Right cardiac atrium (tissue), 5 donors: Measurements from ENCODE around the gene RGS14. TPM values are rescaled to one million over a fixed set of nuclear protein-coding genes. Genes with fewer than 3 reads are reported as not detected.
"Not testable (repeated sequence)": the region's sequence is repeated elsewhere in the genome, so short reads cannot be mapped to it uniquely, and the experiment has no call there.

Experiments used
- ATAC-seq, 2 donors: fragments of 200-7000 bp; cut with Tn5 transposase; one replicate each; pipeline versions ENCODE4 v1.8.0 to v1.9.1; 2020; ENCODE audit warnings: moderate library complexity in 2 of 2, mild to moderate bottlenecking in 1 of 2
- DNase-seq, 3 donors: peaks; one replicate each; pipeline ENCODE4 v3.0.0-alpha.2; 2020
- H3K27ac ChIP-seq: one replicate; pipeline ENCODE4 v1.5.1; 2013; ENCODE audit warnings: mild to moderate bottlenecking, low read length, control low read depth, moderate library complexity
- H3K27me3 ChIP-seq: one replicate; pipeline ENCODE4 v1.6.1; 2013; ENCODE audit not compliant: control insufficient read depth, insufficient read depth
- H3K4me1 ChIP-seq: one replicate; pipeline ENCODE4 v1.6.1; 2013; ENCODE audit warnings: low read length; ENCODE audit not compliant: control insufficient read depth, insufficient read depth
- H3K4me3 ChIP-seq: one replicate; pipeline ENCODE4 v1.5.1; 2013; ENCODE audit warnings: low read length, control low read depth
- H3K9me3 ChIP-seq: one replicate; pipeline ENCODE4 v1.6.1; 2013; ENCODE audit warnings: low read length; ENCODE audit not compliant: control insufficient read depth
- WGBS: extraction: QIAGEN DNeasy Blood & Tissue Kit; methylation state at CpG from one replicate; pipeline ENCODE4 v1.1.7; 2013; 5-methylcytosine and 5-hydroxymethylcytosine counted together
- intact Hi-C, 4 donors: fragments of 100-400 bp; cut with DNase I; formaldehyde crosslinking; loops; one replicate each; pipeline versions ENCODE4 v1.11.0 to v1.14.0; 2022 to 2023
- polyA plus RNA-seq: library from polyadenylated mRNA; stranded (reverse); fragments of 200-250 nt; gene quantifications from one replicate; pipeline ENCODE4 v1.2.3, GENCODE V29; 2013
- total RNA-seq, 4 donors: library from RNA; stranded (reverse); fragmentation: NEBNext Ultra II Directional; extraction: Animal tissue kit (Norgen Biotek cat#: 25700); gene quantifications; one replicate each; pipeline ENCODE4 v1.2.1, GENCODE V29; 2021
- donor health status: healthy with polysubstance abuse.
- donor health status: DM: no; HTN: yes; CAD: no.
- donor health status: DM: no; HTN: no; CAD: no.
- donor health status: DM: no; HTN: yes; CAD: no; lungs with severe emphysema.
- donor health status: DM: yes; HTN: yes; CAD: no.

RGS14 gene
- total and polyA plus RNA-seq, 5 donors, result 3.8 to 5.1 (median 4.2) TPM

DNA sequence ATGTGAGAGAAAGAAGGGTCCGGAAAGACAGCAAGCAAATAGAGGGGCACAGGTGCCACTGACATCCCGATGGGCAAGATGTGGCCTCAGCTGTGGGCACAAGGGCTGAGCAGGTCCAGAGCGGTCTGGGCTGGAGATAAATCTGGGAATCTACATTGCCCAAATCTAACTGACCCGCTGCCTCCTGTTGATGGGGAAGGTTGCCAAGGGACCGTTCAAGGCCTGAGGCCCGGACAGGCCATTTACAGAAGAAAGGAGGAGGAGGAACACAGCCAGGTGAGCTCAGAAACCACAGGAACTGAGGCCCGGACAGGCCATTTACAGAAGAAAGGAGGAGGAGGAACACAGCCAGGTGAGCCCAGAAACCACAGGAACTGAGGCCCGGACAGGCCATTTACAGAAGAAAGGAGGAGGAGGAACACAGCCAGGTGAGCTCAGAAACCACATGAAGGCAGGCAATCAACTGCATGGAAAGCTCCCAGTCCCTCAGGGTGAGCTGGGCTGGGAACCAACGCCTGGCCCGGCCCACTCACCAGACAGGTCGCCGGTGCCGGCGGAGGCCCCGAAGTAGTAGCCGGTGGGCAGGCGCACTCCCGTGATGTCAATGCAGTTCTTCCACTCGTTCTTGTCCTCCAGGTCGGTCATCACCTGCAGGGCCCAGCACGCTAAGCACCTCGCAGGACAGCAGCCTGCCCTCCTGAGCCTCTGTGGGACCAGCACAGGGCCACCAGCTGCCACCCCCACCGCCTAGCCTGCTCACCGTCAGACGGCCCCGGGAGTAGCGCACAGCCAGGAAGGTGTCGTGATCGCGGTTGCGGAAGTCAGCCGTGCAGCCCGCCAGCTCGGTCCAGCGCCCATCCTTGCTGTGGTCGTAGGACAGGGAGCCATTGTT, 20.9 kb upstream of the RGS14 start:
- 94% methylated on average over 36 of the region's 36 CpGs for WGBS
- peak in 1 of 3 donors; percentile 37 for DNase-seq
- intact Hi-C loops, result no loop called here
- Histone ChIP-seq H3K27ac (no peak overlapping the region), H3K4me3 (no peak overlapping the region), H3K4me1 (no peaks in the 10 kb centered on the region), H3K9me3 (no peaks in the 10 kb centered on the region), H3K27me3 (no peaks in the 10 kb centered on the region)
- ATAC-seq, result no peak

DNA sequence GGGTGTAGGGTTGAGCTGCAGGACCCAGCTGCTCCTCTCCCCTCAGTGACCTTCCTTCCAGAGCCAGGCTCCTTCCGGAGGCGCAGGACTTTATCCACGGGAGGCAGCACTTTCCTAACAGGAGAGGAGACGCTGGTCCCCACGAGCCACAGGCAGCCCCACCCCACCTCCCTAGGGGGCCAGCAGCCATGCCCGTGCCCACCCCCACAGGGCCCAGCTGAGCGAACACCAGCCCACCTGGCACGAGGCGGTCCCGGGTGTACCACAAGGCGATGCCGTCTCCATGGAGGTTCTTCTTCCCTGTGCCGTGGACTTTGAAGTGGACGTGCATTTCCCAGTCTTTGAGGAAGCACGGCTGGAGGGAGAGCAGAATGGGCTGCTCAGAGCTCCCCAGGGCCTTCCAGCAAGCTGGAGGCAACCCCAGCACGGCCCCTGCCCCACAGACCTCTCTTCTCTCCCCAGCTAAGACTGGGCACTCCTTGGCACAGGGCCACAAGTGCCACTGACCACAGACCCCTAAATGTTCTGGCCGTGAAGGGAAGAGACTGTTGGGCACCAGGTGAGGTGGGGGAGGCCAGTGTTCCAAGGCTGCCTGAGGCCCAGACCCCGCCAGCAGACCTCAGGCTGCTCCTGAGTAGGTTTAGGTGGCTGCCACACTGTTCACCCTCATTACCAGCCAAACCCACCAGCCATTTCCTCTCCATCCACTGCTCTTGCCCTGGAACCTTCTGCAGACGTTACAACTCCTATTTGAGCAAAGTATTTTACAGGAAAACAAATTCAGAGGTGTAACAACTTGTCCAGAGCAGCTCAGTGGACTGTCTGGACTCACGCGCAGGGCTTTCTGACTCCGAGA, 19.2 kb upstream of the RGS14 start:
- no peaks in the 10 kb centered on the region for H3K9me3 ChIP-seq
- H3K27ac ChIP-seq, result no peak overlapping the region
- WGBS, result 85% methylated on average over 22 of the region's 22 CpGs
- DNase-seq (peak in 1 of 3 donors; percentile 48), ATAC-seq (peak in 1 of 2 donors; percentile 19)
- no peak overlapping the region for H3K4me3 ChIP-seq
- intact Hi-C loops, result no loop called here
- no peaks in the 10 kb centered on the region for H3K27me3 ChIP-seq
- no peaks in the 10 kb centered on the region for H3K4me1 ChIP-seq

DNA sequence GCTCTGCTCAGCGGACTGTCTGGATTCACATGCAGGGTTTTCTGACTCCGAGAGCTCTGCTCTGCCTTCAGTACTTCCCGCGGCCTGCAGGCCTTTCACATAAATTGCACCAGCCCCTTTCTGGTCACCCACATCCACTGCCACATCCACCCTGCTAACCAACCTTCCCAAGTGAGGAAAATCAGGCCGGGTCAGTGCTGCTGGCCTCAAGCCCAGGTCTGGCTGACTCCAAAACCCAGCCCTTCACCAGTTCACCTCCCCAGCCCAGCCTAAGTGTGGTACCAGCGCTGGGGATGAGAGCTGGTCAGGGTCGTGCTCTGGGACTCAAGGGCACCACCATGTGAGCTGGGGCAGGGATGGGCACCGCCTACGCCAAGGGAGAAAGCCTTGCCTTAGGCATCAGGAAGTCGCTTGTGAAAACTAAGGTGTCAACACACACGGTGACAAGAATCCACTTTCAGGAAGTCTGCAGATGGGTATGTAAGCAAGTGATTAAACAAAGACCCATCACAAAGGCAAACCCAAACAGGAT, 18.6 kb upstream of the RGS14 start:
- H3K27ac ChIP-seq, result no peak overlapping the region
- peak in 1 of 3 donors; percentile 32 for DNase-seq
- 74% methylated on average over 11 of the region's 11 CpGs for WGBS
- H3K4me3 ChIP-seq, result no peak overlapping the region
- no peak for ATAC-seq
- intact Hi-C loops, result no loop called here
- no peaks in the 10 kb centered on the region for H3K4me1 ChIP-seq
- H3K9me3 ChIP-seq, result no peaks in the 10 kb centered on the region
- H3K27me3 ChIP-seq, result no peaks in the 10 kb centered on the region

DNA sequence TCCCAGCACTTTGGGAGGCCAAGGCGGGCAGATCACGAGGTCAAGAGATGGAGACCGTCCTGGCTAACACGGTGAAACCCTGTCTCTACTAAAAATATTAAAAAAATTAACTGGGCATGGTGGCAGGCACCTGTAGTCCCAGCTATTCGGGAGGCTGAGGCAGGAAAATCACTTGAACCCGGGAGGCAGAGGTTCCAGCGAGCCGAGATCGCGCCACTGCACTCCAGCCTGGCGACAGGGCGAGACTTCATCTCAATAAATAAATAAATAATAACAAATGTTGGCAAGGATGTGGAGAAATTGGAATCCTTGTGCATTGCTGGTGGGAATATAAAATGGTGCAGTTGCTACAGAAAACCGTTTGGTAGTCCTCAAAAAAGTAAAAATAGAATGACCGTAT, 14.7 kb upstream of the RGS14 start:
- H3K4me3 ChIP-seq, H3K27me3 ChIP-seq, intact Hi-C loops, H3K4me1 ChIP-seq, ATAC-seq, H3K9me3 ChIP-seq, H3K27ac ChIP-seq: not testable (repeated sequence)
- 92% methylated on average over 14 of the region's 14 CpGs for WGBS
- peak in 1 of 3 donors; percentile 10 for DNase-seq

DNA sequence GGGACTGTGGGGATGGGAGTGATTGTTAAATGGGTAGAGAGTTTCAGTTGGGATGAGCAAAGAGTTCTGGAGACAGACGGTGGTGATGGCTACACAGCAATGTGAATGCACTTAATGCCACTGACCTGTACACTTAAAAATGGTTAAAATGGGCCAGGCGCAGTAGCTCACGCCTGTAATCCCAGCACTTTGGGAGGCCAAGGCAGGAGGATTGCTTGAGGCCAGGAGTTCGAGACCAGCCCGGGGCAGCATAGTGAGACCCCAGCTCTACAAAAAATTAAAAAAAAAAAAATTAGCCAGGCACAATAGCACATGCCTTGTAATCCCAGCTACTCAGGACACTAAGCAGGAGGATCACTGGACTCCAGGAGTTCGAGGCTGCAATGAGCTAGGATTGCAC, 13.9 kb upstream of the RGS14 start:
- DNase-seq (no peak), ATAC-seq (no peak)
- intact Hi-C loops, result no loop called here
- Histone ChIP-seq H3K27ac (no peak overlapping the region), H3K27me3 (no peaks in the 10 kb centered on the region), H3K9me3 (no peaks in the 10 kb centered on the region), H3K4me1 (no peaks in the 10 kb centered on the region), H3K4me3 (no peak overlapping the region)
- WGBS, result 98% methylated on average over 6 of the region's 6 CpGs

DNA sequence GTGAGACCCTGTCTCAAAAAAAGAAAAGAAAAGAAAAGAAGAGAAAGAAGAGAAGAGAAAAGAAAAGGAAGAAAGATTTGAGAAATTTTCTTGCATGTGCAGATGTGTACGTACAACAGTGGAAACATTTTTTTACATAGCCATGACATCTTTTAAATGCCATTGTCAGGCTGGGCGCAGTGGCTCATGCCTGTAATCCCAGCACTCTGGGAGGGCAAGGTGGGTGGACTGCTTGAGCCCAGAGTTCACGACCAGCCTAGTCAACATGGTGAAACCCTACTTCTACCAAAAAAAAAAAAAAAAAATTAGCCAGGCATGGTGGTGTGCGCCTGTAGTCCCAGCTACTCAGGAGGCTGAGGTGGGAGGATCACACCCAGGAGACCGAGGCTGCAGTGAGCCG, 12.8 kb upstream of the RGS14 start:
- Histone ChIP-seq H3K27ac (no peak overlapping the region), H3K27me3 (no peaks in the 10 kb centered on the region), H3K9me3 (no peaks in the 10 kb centered on the region), H3K4me1 (no peaks in the 10 kb centered on the region), H3K4me3 (no peak overlapping the region)
- DNase-seq, result no peak
- no peak for ATAC-seq
- WGBS, result 95% methylated on average over 6 of the region's 6 CpGs
- intact Hi-C loops, result no loop called here

DNA sequence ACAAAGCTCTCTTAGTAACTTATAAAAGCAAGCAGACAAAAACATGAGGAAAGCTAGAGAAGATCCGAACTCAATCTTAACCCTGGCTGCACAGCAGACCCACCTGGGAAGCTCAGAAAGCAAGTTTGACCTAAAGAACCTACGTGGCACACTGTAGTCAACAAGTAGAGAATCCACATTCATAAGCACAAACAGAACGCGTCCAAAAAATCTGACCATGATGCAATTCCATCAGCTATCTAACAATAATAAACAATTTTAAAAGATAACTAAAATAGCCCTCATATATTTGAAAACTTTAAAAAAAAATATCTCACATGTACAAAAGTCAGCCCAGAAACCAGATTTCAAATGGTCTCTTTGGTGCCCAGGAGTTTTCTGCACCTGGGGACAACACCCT, 10.9 kb upstream of the RGS14 start:
- no peak for DNase-seq
- 71% methylated on average over 4 of the region's 4 CpGs for WGBS
- intact Hi-C loops, result no loop called here
- H3K4me3 ChIP-seq, result no peak overlapping the region
- H3K9me3 ChIP-seq, result no peaks in the 10 kb centered on the region
- H3K27ac ChIP-seq, result no peak overlapping the region
- H3K27me3 ChIP-seq, result no peaks in the 10 kb centered on the region
- no peaks in the 10 kb centered on the region for H3K4me1 ChIP-seq
- ATAC-seq, result no peak

DNA sequence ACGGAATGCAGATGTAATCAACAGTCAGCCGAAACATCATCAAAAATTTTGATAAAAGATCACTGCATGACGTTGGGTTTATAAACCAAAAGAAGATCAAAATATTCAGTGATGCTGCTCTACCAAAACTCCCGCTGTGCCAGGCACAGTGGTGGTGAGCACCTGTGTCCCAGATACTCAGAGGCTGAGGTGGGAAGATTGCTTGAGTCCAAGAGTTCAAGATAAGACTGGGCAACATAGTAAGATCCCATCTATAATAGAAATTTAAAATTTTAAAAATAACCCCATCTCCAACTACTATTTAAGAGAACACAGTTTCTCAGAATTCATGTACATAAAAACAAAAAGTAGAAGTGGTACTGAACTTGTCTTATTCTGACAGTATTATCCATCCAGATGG, 10.0 kb upstream of the RGS14 start:
- Histone ChIP-seq H3K9me3 (no peaks in the 10 kb centered on the region), H3K4me3 (no peak overlapping the region), H3K27me3 (no peaks in the 10 kb centered on the region), H3K4me1 (no peaks in the 10 kb centered on the region), H3K27ac (no peak overlapping the region)
- DNase-seq, result no peak
- no peak for ATAC-seq
- WGBS, result 87% methylated on average over 4 of the region's 4 CpGs
- intact Hi-C loops, result no loop called here

DNA sequence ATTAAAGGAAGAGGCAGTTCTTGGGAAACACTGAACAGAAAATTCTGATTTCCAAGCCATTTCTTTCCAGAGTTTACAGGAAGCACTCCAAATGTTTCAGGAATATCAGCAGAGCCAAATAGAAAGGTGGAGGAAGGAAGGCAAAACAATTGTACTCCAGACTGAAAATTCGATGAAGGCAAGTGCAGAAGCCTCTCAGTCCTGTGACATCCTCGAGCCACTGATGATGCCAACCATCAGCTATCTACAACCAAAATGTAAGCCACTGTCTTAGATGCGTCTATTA, 8.4 kb upstream of the RGS14 start:
- DNase-seq, result no peak
- H3K27ac ChIP-seq, result no peak overlapping the region
- no peak for ATAC-seq
- no peaks in the 10 kb centered on the region for H3K9me3 ChIP-seq
- intact Hi-C loops, result no loop called here
- H3K4me3 ChIP-seq, result no peak overlapping the region
- no peaks in the 10 kb centered on the region for H3K27me3 ChIP-seq
- WGBS, result 59% methylated on average over 3 of the region's 3 CpGs
- no peaks in the 10 kb centered on the region for H3K4me1 ChIP-seq

DNA sequence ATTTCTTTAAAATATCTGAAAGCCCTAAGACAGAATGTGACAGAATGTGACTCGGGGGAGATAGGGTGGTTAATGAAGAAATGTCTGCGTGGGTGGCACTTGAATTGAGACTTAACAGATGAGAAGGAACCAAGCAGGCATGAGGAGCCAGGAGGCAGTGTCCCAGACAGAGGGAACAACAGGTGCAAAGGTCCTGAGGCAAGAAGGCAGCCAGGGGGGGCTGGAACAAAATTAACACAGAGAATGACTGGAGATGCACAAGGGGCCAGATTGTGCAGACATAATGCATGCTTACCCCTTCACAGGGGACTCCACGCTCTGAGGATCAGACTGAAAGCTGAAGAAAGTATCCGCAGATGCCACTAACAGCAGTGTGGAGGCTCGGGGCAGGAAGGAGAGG, 8.0 kb upstream of the RGS14 start:
- no peak for ATAC-seq
- H3K27ac ChIP-seq, result no peak overlapping the region
- H3K4me1 ChIP-seq, result no peaks in the 10 kb centered on the region
- 83% methylated on average over 5 of the region's 5 CpGs for WGBS
- no peak overlapping the region for H3K4me3 ChIP-seq
- peak in 1 of 3 donors; percentile 31 for DNase-seq
- H3K9me3 ChIP-seq, result no peaks in the 10 kb centered on the region
- no peaks in the 10 kb centered on the region for H3K27me3 ChIP-seq
- intact Hi-C loops, result no loop called here

DNA sequence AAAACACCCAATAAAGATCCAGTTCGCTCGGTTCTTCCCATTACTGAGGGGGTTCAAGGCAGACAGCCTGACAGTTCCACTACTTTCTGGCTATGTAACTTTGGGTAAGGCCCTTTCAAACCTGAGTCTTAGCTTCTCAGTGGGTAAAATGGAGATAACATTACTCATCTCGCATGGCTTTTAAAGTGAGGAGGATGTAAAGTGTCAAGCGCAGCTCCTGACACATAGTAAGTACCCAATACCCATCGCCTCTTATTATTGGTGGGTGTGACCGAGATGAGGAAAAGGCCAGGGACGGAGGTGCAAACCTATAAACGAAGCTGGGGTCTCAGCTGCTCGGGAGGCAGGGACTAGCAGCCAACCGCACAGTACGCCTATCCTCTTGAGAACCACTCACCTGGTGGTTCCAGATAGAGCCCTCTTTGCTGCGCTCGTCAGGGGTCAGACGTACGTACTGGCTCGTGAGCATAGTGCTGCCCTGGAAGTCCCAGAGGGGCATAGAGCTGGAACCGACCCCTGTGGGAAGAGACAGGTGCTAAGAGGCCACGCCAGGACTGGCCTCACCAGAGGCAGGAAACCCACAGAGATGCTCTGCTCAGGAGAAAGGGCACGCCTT, 6.8 kb upstream of the RGS14 start:
- 13% methylated on average over 19 of the region's 19 CpGs for WGBS
- ATAC-seq (no peak), DNase-seq (peak in 1 of 3 donors; percentile 61)
- H3K4me3 ChIP-seq, result peak overlapping the region; percentile 92
- no peaks in the 10 kb centered on the region for H3K27me3 ChIP-seq
- peak overlapping the region; percentile 99 for H3K27ac ChIP-seq
- no peaks in the 10 kb centered on the region for H3K4me1 ChIP-seq
- H3K9me3 ChIP-seq, result no peaks in the 10 kb centered on the region
- intact Hi-C loops, result no loop called here
